ENCODE data around the gene MISP3.

Gene MISP3

GRCh38 chr19:14081797-14082674 is 9.4 kb downstream of the MISP3 start:
- peak; percentile 22 to 31 for DNase-seq

- no peak for DNase-seq
Observed at GRCh38 chr19:14082675-14082960, 10.0 kb downstream of the MISP3 start.

GRCh38 chr19:14085309-14085995 is 12.9 kb downstream of the MISP3 start, which contains the start of gene C19orf67:
C19orf67 (minus strand) TSS chr19:14085783; CDS start chr19:14085627, 156 bp downstream.
- no peak for DNase-seq

GRCh38 chr19:14086098-14086497 is 13.5 kb downstream of the MISP3 start:
- DNase-seq: no peak

- DNase-seq: no peak
Observed at GRCh38 chr19:14088634-14089411, 16.2 kb downstream of the MISP3 start.

- peak in 1 of 2 experiments; percentile 22 for DNase-seq
Observed at GRCh38 chr19:14089412-14089661, 16.8 kb downstream of the MISP3 start.

- peak; percentile 45 to 50 for DNase-seq
Observed at GRCh38 chr19:14089662-14090508, 17.3 kb downstream of the MISP3 start.

- DNase-seq: peak; percentile 86 to 88
Observed at GRCh38 chr19:14090509-14091080, 18.0 kb downstream of the MISP3 start, which contains the start of gene SAMD1. SAMD1 (minus strand) TSS chr19:14090751.

GRCh38 chr19:14091081-14091812 is 18.7 kb downstream of the MISP3 start:
- DNase-seq: peak; percentile 50

- DNase-seq: peak in 1 of 2 experiments; percentile 49
Observed at GRCh38 chr19:14091813-14092462, 19.4 kb downstream of the MISP3 start.

GRCh38 chr19:14093117-14093823 is 20.7 kb downstream of the MISP3 start:
- no peak for DNase-seq

GRCh38 chr19:14094854-14095253 is 22.3 kb downstream of the MISP3 start:
- DNase-seq: no peak

- DNase-seq: no peak
Observed at GRCh38 chr19:14096272-14096992, 23.8 kb downstream of the MISP3 start.

GRCh38 chr19:14097532-14098151 is 25.1 kb downstream of the MISP3 start:
- DNase-seq: no peak

- no peak for DNase-seq
Observed at GRCh38 chr19:14101003-14101545, 28.5 kb downstream of the MISP3 start.

GRCh38 chr19:14102102-14102696 is 29.6 kb downstream of the MISP3 start:
- DNase-seq: no peak

GRCh38 chr19:14102756-14103155 is 30.2 kb downstream of the MISP3 start:
- no peak for DNase-seq

GRCh38 chr19:14103310-14103709 is 30.7 kb downstream of the MISP3 start:
- DNase-seq: no peak

Data from stimulated activated CD4-positive, alpha-beta T cell treated with anti-CD3 and anti-CD28 coated beads, Interleukin-4, amount 100 ng/mL, for 4 hours (primary cell).